NT2/D1 (cell line): ENCODE data around the gene FRMD8.

Source experiments
- DNase-seq: peaks from one replicate; pipeline ENCODE4 v3.0.0-alpha.2; 2011; ENCODE audit warnings: low read depth, low spot score
- H3K27me3 ChIP-seq: 2 replicates; pipeline ENCODE4 v1.6.0; 2011; ENCODE audit warnings: mild to moderate bottlenecking; ENCODE audit not compliant: insufficient read length, insufficient read depth
- H3K36me3 ChIP-seq: 2 replicates; pipeline ENCODE4 v1.6.1; 2011; ENCODE audit warnings: mild to moderate bottlenecking, low read length, mixed read lengths; ENCODE audit not compliant: insufficient read depth, insufficient read length
- H3K4me1 ChIP-seq: 2 replicates; pipeline ENCODE4 v1.5.1; 2011; ENCODE audit not compliant: insufficient read depth, insufficient read length
- H3K4me3 ChIP-seq: 2 replicates; pipeline ENCODE4 v1.5.1; 2011; ENCODE audit warnings: low read depth; ENCODE audit not compliant: insufficient read length
- H3K9ac ChIP-seq: 2 replicates; pipeline ENCODE4 v1.6.0; 2011; ENCODE audit warnings: low read depth; ENCODE audit not compliant: insufficient read length
- H3K9me3 ChIP-seq: 2 replicates; pipeline ENCODE4 v1.5.1; 2011; ENCODE audit warnings: mild to moderate bottlenecking, low read length; ENCODE audit not compliant: insufficient read depth
- SUZ12 ChIP-seq: IDR thresholded peaks from 2 replicates; pipeline ENCODE4 v1.6.1; 2011; ENCODE audit not compliant: insufficient read length, insufficient read depth; ENCODE audit errors: extremely low read depth
- YY1 ChIP-seq: IDR thresholded peaks from 2 replicates; pipeline ENCODE4 v1.6.1; 2011; ENCODE audit not compliant: insufficient read length, insufficient read depth
- ZNF274 ChIP-seq: IDR thresholded peaks from 2 replicates; pipeline ENCODE4 v1.6.1; 2011; ENCODE audit warnings: mild to moderate bottlenecking, low read depth, low read length

Gene FRMD8

DNA sequence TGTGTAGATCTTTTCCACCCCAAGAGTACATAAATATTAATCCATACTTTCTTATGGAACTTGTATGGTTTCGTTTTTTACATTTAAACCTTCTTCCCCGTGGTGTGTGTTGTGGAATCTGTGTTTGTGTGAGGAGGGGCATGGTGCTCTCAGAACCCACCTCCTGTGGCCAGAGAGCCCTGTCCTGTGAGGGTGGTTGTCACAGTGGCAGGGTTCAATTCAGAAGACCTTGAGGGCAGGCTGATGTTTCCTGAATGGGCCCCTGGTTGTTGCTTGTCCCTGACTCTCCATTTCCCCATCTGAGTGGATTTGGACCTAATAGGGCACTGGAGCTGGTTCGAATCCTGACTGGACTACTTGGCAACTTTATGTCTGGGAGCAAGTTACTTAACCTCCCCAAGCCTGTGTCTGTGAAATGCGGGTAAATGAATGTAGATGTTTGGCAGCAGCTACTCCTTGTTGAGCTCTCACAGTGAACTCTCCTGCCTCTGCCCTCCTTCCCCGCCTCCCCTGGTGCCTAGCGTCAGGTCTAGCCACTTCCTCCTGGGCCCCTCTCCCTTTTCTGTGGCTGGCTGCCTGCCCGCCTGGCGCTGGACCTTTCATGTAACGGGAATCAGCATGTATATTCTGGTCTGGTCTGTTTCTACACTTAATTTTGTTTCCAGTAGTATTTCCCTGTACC lies 43.4 kb downstream of the FRMD8 start:
- Histone ChIP-seq H3K9ac (no peak overlapping the region), H3K4me3 (no peak overlapping the region), H3K9me3 (no peaks in the 10 kb centered on the region), H3K36me3 (peaks cover 29% of the 10 kb centered on the region), H3K27me3 (no peaks in the 10 kb centered on the region), H3K4me1 (peaks cover 5% of the 10 kb centered on the region)
- TF ChIP-seq ZNF274 (no peak), YY1 (no peak), SUZ12 (no peak)
- no peak for DNase-seq

DNA sequence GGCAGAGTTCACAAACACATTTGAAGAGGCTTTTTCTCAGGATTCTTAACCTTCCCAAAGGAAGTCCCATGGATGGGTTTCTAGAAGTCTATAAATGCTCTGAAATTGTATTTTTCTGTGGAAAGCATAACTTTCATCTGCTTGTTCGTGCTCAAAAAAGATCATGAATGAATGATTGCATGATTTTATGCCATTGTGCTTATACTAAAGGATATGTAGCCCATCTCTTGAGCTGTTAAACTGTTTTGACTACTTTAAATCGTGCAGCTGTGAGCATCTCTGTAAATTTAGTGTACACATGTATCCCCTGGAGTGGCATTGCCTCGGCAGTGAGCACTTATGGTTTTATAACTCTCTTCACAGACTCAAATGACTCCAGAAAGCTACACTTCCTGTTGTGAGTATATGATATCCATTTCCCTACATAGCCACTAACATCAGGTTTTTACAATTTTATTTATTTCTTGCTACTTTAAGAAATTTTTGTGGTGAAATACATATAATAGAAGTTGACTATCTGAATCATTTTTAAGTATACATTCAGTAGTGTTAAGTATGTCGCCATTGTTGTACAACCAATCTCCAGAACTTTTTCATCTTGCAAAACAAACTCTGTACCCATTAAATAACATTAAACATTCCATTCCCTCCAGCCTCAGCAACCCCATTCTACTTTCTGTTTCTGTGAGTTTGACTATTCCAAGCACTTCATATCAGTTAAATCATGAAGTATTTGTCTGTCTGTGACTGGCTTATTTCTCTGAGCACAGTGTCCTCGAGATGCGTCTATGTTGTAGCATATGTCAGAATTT lies 44.2 kb downstream of the FRMD8 start:
- TF ChIP-seq ZNF274 = no peak
- no peak for TF ChIP-seq SUZ12
- TF ChIP-seq YY1 = no peak
- H3K9ac ChIP-seq = no peak overlapping the region
- H3K36me3 ChIP-seq = peaks cover 23% of the 10 kb centered on the region
- DNase-seq = no peak
- H3K27me3 ChIP-seq = no peaks in the 10 kb centered on the region
- no peaks in the 10 kb centered on the region for H3K9me3 ChIP-seq
- H3K4me1 ChIP-seq = peaks cover 5% of the 10 kb centered on the region
- no peak overlapping the region for H3K4me3 ChIP-seq

DNA sequence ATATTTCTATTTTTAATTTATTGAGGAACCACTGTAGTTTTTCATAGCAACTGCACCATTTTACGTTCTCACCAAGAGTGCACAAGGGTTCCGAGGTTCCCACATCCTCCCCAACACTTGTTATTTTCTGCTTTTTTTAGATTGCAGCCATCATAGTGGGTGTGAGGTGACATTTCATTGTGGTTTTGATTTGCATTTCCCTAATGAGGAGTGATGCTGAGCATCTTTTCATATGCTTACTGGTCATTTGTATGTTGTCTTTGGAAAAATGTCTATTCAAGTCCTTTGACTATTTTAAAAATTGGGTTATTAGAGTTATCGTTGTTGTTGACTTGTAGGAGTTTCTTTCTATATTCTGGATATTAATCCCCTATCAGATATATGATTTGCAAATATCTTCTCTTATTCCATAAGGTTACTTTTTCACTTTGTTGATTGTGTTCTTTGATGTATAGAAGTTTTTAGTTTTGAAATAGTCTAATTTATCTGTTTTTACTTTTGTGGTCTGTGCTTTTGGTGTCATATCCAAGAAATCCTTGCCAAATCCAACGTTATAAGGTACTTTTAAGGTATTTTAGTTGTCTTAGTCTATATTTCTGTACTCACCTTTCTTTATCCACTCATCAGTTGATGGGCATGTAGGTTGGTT lies 45.1 kb downstream of the FRMD8 start:
- Histone ChIP-seq H3K4me3 (no peak overlapping the region), H3K27me3 (no peaks in the 10 kb centered on the region), H3K4me1 (peaks cover 5% of the 10 kb centered on the region), H3K9me3 (no peaks in the 10 kb centered on the region), H3K9ac (no peak overlapping the region), H3K36me3 (peaks cover 23% of the 10 kb centered on the region)
- DNase-seq = no peak
- TF ChIP-seq ZNF274 = no peak
- no peak for TF ChIP-seq SUZ12
- TF ChIP-seq YY1 = no peak

DNA sequence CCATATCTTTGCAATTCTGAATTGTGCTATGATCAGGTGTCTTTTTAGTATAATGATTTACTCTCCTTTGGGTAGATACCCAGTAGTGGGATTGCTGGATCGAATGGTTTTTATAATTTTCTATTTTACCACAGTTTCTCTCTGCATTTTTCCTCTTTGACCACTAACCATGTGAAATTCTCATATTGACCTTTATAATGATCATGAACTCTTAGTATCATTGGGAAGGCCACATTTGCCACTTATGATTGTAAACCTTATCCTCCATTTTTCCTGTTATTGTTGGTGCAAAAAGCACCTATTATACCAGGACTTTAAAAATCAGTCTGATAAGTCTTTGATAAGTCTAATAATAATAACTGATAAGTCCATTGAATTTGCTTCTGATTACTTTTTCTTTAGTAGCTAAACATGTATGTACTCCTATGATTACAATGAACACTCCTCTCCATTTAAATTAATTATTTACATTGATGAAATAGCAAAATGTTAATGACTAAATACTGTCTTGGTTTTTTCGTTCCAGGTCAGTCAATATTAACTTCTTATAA lies 45.7 kb downstream of the FRMD8 start:
- Histone ChIP-seq H3K9ac (no peak overlapping the region), H3K27me3 (no peaks in the 10 kb centered on the region), H3K4me3 (no peak overlapping the region), H3K4me1 (peaks cover 3% of the 10 kb centered on the region), H3K9me3 (no peaks in the 10 kb centered on the region), H3K36me3 (peaks cover 18% of the 10 kb centered on the region)
- no peak for TF ChIP-seq ZNF274
- TF ChIP-seq SUZ12 = no peak
- DNase-seq = no peak

DNA sequence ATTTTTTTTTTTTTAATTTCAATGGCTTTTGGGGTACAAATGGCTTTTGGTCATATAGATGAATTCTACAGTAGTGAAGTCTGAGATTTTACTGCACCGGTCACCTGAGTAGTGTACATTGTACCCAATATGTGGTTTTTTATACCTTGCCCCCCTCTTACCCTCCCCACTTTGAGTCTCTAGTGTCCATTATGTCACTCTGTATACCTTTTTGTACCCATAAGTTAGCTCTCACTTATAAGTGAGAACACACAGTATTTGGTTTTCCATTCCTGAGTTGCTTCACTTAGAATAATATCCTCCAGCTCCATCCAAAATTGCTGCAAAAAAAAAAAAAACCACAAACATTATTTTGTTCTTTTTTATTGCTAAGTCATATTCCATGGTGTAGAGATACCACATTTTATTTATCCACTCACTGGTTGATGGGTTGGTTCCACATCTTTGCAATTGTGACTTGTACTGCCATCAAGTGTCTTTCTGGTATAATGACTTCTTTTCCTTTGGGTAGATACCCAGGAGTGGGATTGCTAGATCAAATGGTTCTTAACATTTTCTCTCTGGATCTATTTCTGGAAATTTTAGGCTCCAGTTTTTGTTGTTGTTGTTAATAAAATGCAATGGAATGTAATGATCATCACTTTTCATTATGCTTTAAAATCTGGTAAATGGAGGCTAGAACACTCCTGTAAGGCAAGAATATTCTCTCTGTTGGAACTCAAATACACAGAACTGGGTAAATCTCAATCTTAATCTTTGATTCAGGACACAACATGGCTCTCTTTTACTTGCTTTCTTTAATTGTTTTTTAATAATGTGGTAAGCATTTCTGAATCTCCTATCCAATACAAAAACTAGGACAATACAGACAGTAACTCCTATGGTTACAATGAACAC lies 46.5 kb downstream of the FRMD8 start:
- TF ChIP-seq ZNF274 = no peak
- no peak for TF ChIP-seq YY1
- TF ChIP-seq SUZ12 = no peak
- DNase-seq = no peak
- no peaks in the 10 kb centered on the region for H3K27me3 ChIP-seq
- H3K9me3 ChIP-seq = no peaks in the 10 kb centered on the region
- H3K36me3 ChIP-seq = peaks cover 17% of the 10 kb centered on the region
- peaks cover 3% of the 10 kb centered on the region for H3K4me1 ChIP-seq
- H3K4me3 ChIP-seq = no peak overlapping the region
- no peak overlapping the region for H3K9ac ChIP-seq

DNA sequence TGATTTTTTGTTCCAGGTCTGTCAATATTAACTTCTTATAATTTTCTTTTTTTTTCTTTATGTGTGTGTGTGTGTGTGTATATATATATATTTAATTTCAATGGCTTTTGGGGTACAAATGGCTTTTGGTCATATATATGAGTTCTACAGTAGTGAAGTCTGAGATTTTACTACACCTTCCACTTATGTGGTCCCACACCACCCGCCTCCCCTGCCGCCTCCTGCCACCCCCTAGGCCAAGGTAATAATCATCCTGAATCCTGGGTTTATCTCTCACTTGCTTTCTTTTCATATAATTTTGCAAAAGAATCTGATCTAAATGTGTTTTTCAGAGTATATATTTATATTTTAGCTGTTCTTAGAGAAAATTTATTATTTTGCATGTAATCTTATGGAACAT lies 47.2 kb downstream of the FRMD8 start:
- Histone ChIP-seq H3K36me3 (peaks cover 18% of the 10 kb centered on the region), H3K4me1 (peaks cover 3% of the 10 kb centered on the region), H3K27me3 (no peaks in the 10 kb centered on the region), H3K9ac (no peak overlapping the region), H3K9me3 (no peaks in the 10 kb centered on the region), H3K4me3 (no peak overlapping the region)
- no peak for DNase-seq
- TF ChIP-seq ZNF274 (no peak), SUZ12 (no peak), YY1 (no peak)
